HL-60 (cell line): ENCODE data around the gene NHEJ1.
A peak's percentile ranks its signal among the peaks of the same experiment; 100 is the strongest.

Source experiments
- DNase-seq, 2 experiments: peaks; one replicate each; pipeline ENCODE4 v3.0.0-alpha.2; 2010 to 2020; ENCODE audit warnings: low read depth in 1 of 2, low spot score in 1 of 2
- H3K27ac ChIP-seq: fragments of 250-450 bp; sonication (Bioruptor Pico); replicated peaks from 2 replicates; pipeline ENCODE4 v1.5.1; 2020; ENCODE audit warnings: mild to moderate bottlenecking, moderate library complexity
- H3K27me3 ChIP-seq: fragments of 250-450 bp; sonication (Bioruptor Pico); 2 replicates; pipeline ENCODE4 v1.5.1; 2021; ENCODE audit warnings: mild to moderate bottlenecking, moderate library complexity; ENCODE audit not compliant: insufficient read depth, poor library complexity, severe bottlenecking
- H3K4me3 ChIP-seq: replicated peaks from 2 replicates; pipeline ENCODE4 v1.5.1; 2011; ENCODE audit warnings: mild to moderate bottlenecking, control low read depth, low read length; ENCODE audit not compliant: insufficient read depth
- CTCF ChIP-seq: IDR thresholded peaks from one replicate; pipeline ENCODE4 v1.5.1; 2011; ENCODE audit warnings: low read length, control low read depth, inconsistent platforms; ENCODE audit not compliant: insufficient read depth
- GABPA ChIP-seq: IDR thresholded peaks from 2 replicates; pipeline ENCODE4 v1.6.1; 2012; ENCODE audit warnings: low read depth
- POLR2AphosphoS5 ChIP-seq: IDR thresholded peaks from 2 replicates; pipeline ENCODE4 v1.6.1; 2012; ENCODE audit warnings: low read depth
- REST ChIP-seq: IDR thresholded peaks from 2 replicates; pipeline ENCODE4 v1.6.1; 2012; ENCODE audit warnings: low read depth; ENCODE audit not compliant: insufficient replicate concordance
- SPI1 ChIP-seq: IDR thresholded peaks from 2 replicates; pipeline ENCODE4 v1.6.1; 2012; ENCODE audit warnings: low read depth, mild to moderate bottlenecking, borderline replicate concordance

NHEJ1 gene

GRCh38 chr2:219058541-219059374 lies 101.9 kb downstream of the NHEJ1 start:
- TF ChIP-seq CTCF (no peak), GABPA (no peak), POLR2AphosphoS5 (no peak), REST (no peak), SPI1 (no peak)
- no peak for DNase-seq
- Histone ChIP-seq H3K27me3 (peaks cover 74% of the 10 kb centered on the region), H3K4me3 (no peak overlapping the region), H3K27ac (no peak overlapping the region)

GRCh38 chr2:219057709-219058540 lies 102.7 kb downstream of the NHEJ1 start:
- Histone ChIP-seq H3K4me3 (no peak overlapping the region), H3K27me3 (peaks cover 65% of the 10 kb centered on the region), H3K27ac (no peak overlapping the region)
- TF ChIP-seq CTCF (peak; percentile 81), REST (no peak)
- peak; percentile 39 to 68 for DNase-seq

DNA sequence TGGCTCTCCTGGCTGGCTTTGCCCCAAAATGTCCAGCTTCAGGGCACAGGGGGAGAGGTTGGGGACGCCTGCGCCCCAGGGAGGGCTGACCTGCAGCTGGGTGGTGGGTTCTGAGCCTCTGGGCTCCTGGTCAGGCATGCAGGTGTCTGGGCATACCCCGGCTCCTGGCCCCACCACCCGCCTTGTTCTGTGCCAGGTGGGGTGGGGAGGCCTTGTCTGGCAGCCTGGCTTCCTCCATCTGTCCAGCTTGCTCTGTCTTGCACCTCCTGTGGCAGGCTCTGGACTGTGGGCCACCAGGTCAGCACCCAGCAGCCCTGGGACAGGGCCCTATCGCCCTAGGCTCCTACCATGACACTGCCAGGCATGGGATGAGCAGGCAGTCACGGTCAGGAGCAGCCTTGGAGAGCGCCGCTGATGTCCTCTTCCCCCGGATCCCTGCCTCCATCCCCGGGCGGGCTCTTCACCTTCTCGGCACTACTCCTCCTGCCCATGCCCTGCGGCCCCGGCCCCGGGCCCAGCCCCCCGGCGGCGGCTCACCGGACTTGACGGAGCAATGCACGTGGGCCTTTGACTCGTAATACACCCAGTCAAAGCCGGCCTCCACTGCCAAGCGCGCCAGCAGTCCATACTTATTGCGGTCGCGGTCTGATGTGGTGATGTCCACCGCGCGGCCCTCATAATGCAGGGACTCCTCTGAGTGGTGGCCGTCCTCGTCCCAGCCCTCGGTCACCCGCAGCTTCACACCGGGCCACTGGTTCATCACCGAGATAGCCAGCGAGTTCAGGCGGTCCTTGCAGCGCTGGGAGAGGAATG lies 103.5 kb downstream of the NHEJ1 start:
- DNase-seq: no peak
- Histone ChIP-seq H3K4me3 (no peak overlapping the region), H3K27me3 (peaks cover 58% of the 10 kb centered on the region), H3K27ac (no peak overlapping the region)
- no peak for TF ChIP-seq GABPA
